Breast epithelium (tissue), 3 donors: Measurements from ENCODE around the gene CEACAM19.

Experiments
- POLR2A ChIP-seq: fragments of 450-650 bp; IDR thresholded peaks from one replicate; pipeline ENCODE4 v1.6.1; 2016; ENCODE audit warnings: antibody characterized with exemption, mild to moderate bottlenecking, moderate library complexity
- TF ChIP-seq, protein P1 (sequence below), 3 donors: fragments of 450-650 bp; IDR thresholded peaks; one replicate each; pipeline ENCODE4 v1.5.1; 2016 to 2017; ENCODE audit warnings: antibody characterized with exemption in 3 of 3, mild to moderate bottlenecking in 3 of 3, moderate library complexity in 3 of 3

DNA sequence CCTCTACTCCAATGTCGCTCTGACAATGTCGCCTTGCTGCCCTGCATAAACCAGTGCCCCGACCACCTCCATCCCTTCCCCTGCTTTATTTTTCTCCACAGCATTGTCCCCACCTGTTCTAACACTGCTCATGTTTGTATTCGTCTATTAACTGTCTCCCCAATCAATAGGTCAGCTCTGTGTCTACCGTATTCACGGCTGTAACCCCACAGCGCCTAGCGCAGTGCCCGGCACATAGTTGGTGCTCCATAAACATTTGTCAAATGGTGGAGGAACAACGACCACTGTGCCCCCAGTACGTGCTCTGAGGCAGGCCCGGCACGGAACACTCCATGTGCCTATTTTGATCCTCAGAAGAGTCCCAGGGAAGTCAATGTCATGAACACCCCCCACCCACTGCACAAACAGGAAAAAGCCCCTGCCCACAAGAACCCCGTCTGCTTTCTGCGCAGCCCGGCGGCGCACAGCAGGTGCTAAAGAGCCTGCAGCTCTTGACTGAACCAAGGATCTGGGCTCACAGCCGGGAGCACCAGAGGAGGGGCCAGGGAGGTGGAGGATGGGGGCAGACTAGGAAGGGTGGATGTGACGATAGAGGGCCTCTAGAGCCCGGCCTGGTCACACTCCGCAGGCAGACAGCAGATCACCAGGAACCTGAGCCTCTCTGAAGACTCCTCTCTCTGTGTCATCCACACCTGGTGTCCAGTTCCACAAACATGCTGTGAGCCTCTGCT lies 25.8 kb downstream of the CEACAM19 start:
- TF ChIP-seq, protein P1, sequence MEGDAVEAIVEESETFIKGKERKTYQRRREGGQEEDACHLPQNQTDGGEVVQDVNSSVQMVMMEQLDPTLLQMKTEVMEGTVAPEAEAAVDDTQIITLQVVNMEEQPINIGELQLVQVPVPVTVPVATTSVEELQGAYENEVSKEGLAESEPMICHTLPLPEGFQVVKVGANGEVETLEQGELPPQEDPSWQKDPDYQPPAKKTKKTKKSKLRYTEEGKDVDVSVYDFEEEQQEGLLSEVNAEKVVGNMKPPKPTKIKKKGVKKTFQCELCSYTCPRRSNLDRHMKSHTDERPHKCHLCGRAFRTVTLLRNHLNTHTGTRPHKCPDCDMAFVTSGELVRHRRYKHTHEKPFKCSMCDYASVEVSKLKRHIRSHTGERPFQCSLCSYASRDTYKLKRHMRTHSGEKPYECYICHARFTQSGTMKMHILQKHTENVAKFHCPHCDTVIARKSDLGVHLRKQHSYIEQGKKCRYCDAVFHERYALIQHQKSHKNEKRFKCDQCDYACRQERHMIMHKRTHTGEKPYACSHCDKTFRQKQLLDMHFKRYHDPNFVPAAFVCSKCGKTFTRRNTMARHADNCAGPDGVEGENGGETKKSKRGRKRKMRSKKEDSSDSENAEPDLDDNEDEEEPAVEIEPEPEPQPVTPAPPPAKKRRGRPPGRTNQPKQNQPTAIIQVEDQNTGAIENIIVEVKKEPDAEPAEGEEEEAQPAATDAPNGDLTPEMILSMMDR (IDR thresholded peaks at IDR 0.05): no peak
- TF ChIP-seq POLR2A: no peak
